Testis (tissue), 2 donors: ENCODE results near the gene NT5E.

Experiments used
- POLR2A ChIP-seq: fragments of 450-650 bp; IDR thresholded peaks from one replicate; pipeline ENCODE4 v1.6.1; 2017; ENCODE audit warnings: antibody characterized with exemption, mild to moderate bottlenecking, moderate library complexity
- TF ChIP-seq, protein P1 (sequence below), 3 experiments: fragments of 450-650 bp in 2 of 3; fragments of 200-600 bp in 1 of 3; sonication (generic) in 1 of 3; IDR thresholded peaks; one replicate each; pipeline ENCODE4 v1.5.1; 2016 to 2019; ENCODE audit warnings: antibody characterized with exemption in 3 of 3, mild to moderate bottlenecking in 2 of 3, moderate library complexity in 1 of 3

GRCh38 chr6:85428486-85428885 is 21.4 kb upstream of the NT5E start:
- TF ChIP-seq, protein P1, sequence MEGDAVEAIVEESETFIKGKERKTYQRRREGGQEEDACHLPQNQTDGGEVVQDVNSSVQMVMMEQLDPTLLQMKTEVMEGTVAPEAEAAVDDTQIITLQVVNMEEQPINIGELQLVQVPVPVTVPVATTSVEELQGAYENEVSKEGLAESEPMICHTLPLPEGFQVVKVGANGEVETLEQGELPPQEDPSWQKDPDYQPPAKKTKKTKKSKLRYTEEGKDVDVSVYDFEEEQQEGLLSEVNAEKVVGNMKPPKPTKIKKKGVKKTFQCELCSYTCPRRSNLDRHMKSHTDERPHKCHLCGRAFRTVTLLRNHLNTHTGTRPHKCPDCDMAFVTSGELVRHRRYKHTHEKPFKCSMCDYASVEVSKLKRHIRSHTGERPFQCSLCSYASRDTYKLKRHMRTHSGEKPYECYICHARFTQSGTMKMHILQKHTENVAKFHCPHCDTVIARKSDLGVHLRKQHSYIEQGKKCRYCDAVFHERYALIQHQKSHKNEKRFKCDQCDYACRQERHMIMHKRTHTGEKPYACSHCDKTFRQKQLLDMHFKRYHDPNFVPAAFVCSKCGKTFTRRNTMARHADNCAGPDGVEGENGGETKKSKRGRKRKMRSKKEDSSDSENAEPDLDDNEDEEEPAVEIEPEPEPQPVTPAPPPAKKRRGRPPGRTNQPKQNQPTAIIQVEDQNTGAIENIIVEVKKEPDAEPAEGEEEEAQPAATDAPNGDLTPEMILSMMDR (IDR thresholded peaks at IDR 0.05), result no peak
- no peak for TF ChIP-seq POLR2A
